Thoracic aorta (tissue), 2 donors: ENCODE measurements around the gene PRMT5. TPM values are rescaled to one million over a fixed set of nuclear protein-coding genes. Genes with fewer than 3 reads are reported as not detected.

Source experiments
- ATAC-seq: fragments of 150-250 bp; one replicate; pipeline ENCODE4 v1.8.0; 2017; ENCODE audit warnings: low read depth; ENCODE audit not compliant: insufficient number of reproducible peaks, low FRiP score
- DNase-seq: peaks from one replicate; pipeline ENCODE4 v3.0.0-alpha.2; 2020; ENCODE audit warnings: low spot score
- H3K27ac ChIP-seq, 2 donors: fragments of 200-600 bp; sonication (generic); 1 replicate in 1 of 2; 2 replicates in 1 of 2; pipeline ENCODE4 v1.5.1; 2016; ENCODE audit warnings: mild to moderate bottlenecking in 2 of 2, moderate library complexity in 2 of 2
- H3K27me3 ChIP-seq: fragments of 200-600 bp; sonication (generic); replicated peaks from 2 replicates; pipeline ENCODE4 v1.6.0; 2016; ENCODE audit warnings: mild to moderate bottlenecking; ENCODE audit not compliant: insufficient read depth
- H3K36me3 ChIP-seq: fragments of 200-600 bp; sonication (generic); one replicate; pipeline ENCODE4 v1.5.1; 2016
- H3K4me1 ChIP-seq, 2 donors: fragments of 200-600 bp; sonication (generic); 1 replicate in 1 of 2; 2 replicates in 1 of 2; pipeline versions ENCODE4 v1.5.1 to v1.6.0; 2016; ENCODE audit warnings: low read depth in 2 of 2, mild to moderate bottlenecking in 1 of 2; ENCODE audit not compliant: control insufficient read depth in 1 of 2
- H3K4me3 ChIP-seq: fragments of 200-600 bp; sonication (generic); 2 replicates; pipeline ENCODE4 v1.5.1; 2016; ENCODE audit warnings: mild to moderate bottlenecking
- H3K9me3 ChIP-seq: fragments of 200-600 bp; sonication (generic); 2 replicates; pipeline ENCODE4 v1.5.1; 2016
- total RNA-seq, 2 donors: library from RNA; depleted of rRNA; stranded (reverse); fragments of >200 nt; gene quantifications; one replicate each; pipeline versions ENCODE4 v1.1.0 to v1.2.3, GENCODE V29; 2016
- TF ChIP-seq, protein P1 (sequence below): fragments of 200-600 bp; sonication (generic); IDR thresholded peaks from one replicate; pipeline ENCODE4 v1.5.1; 2019; ENCODE audit warnings: antibody characterized with exemption

The PRMT5 gene
- total RNA-seq, 2 donors from 2014 or later = 27.8 to 30.5 TPM

DNA sequence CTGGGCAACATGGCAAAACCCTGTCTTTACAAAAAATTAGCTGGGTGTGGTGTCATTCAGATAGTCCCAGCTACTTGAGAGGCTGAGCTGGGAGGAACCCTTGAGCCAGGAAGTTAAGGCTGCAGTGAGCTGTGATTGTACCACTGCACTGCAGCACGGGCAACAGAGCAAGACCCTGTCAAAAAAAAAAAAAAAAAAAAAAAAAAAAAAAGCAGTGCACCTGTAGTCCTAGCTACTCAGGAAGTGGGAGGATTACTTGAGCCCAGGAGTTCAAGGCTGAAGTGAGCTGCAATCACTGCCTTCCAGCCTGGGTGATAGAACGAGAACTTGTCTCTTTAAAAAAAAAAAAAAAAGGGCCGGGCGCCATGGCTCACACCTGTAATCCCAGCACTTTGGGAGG lies 40.5 kb downstream of the PRMT5 start:
- no peak for ATAC-seq
- DNase-seq = no peak
- Histone ChIP-seq H3K27ac (no peak overlapping the region), H3K4me3 (no peak overlapping the region), H3K27me3 (no peaks in the 10 kb centered on the region), H3K4me1 (peaks cover 4 to 20% of the 10 kb centered on the region in 2 donors), H3K9me3 (no peaks in the 10 kb centered on the region), H3K36me3 (no peaks in the 10 kb centered on the region)
- TF ChIP-seq, protein P1, sequence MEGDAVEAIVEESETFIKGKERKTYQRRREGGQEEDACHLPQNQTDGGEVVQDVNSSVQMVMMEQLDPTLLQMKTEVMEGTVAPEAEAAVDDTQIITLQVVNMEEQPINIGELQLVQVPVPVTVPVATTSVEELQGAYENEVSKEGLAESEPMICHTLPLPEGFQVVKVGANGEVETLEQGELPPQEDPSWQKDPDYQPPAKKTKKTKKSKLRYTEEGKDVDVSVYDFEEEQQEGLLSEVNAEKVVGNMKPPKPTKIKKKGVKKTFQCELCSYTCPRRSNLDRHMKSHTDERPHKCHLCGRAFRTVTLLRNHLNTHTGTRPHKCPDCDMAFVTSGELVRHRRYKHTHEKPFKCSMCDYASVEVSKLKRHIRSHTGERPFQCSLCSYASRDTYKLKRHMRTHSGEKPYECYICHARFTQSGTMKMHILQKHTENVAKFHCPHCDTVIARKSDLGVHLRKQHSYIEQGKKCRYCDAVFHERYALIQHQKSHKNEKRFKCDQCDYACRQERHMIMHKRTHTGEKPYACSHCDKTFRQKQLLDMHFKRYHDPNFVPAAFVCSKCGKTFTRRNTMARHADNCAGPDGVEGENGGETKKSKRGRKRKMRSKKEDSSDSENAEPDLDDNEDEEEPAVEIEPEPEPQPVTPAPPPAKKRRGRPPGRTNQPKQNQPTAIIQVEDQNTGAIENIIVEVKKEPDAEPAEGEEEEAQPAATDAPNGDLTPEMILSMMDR = no peak

DNA sequence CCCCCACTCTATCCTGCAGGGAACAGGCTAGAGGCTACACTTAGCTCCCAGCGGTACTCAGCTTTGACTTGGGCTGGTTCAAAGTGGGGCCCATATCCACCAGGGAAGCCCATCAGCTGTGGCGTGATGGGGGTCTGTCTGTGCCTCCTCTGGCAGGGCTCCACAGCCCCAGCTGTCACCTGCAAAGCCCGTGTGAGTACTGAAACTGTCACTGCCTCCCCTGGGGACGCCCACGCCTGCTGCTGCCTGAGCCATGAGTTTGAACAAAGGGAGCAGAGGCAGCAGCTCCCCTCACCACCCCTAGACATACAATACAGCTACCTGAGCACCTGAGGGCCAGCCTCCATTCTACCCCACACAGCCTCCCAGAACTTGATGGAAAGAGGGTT lies 41.2 kb downstream of the PRMT5 start:
- Histone ChIP-seq H3K9me3 (no peaks in the 10 kb centered on the region), H3K27ac (no peak overlapping the region), H3K4me1 (peaks cover 4 to 20% of the 10 kb centered on the region in 2 donors), H3K4me3 (peak overlapping the region; percentile 73), H3K27me3 (no peaks in the 10 kb centered on the region), H3K36me3 (no peaks in the 10 kb centered on the region)
- TF ChIP-seq, protein P1 = no peak
- ATAC-seq = no peak
- DNase-seq = no peak

DNA sequence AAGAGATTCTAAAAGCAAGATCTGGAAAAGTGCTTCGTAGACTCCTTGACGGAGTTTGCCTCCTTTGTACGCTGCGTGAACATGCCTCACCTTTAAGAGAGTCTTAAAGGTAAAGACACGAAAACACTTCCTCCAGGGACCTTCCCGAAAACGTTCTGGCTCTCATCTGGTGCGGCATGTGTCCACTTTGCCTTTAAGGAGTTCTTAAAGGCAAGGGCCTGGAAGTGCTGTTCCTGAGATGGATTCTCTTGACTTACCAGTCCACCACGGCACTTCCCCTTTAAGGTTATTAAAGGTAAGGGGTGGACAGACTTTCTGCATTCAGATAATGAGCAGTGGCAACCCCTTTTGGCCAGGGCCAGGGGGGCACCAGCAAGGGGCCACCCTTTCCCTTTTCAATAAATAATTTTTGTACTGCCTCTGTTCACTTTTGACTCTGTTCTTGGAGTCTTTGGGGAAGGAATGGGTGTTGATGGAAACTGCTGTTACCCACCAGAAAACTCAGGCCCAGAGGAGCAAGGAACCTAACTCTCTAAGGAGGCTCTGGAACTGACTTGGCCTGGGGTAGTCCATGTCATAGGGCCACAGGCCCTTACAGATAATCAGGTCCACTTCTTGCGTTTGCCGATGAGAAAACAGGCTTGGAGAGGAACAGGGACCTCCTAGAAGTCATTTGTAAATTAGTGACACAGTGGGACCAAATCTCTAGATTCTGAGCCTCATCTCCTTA lies 41.8 kb downstream of the PRMT5 start:
- Histone ChIP-seq H3K9me3 (no peaks in the 10 kb centered on the region), H3K27ac (peak overlapping the region; percentile 18 to 38), H3K27me3 (no peaks in the 10 kb centered on the region), H3K4me1 (peaks cover 4 to 20% of the 10 kb centered on the region in 2 donors), H3K4me3 (peak overlapping the region; percentile 73), H3K36me3 (no peaks in the 10 kb centered on the region)
- TF ChIP-seq, protein P1 = no peak
- ATAC-seq = peak; percentile 50
- no peak for DNase-seq

DNA sequence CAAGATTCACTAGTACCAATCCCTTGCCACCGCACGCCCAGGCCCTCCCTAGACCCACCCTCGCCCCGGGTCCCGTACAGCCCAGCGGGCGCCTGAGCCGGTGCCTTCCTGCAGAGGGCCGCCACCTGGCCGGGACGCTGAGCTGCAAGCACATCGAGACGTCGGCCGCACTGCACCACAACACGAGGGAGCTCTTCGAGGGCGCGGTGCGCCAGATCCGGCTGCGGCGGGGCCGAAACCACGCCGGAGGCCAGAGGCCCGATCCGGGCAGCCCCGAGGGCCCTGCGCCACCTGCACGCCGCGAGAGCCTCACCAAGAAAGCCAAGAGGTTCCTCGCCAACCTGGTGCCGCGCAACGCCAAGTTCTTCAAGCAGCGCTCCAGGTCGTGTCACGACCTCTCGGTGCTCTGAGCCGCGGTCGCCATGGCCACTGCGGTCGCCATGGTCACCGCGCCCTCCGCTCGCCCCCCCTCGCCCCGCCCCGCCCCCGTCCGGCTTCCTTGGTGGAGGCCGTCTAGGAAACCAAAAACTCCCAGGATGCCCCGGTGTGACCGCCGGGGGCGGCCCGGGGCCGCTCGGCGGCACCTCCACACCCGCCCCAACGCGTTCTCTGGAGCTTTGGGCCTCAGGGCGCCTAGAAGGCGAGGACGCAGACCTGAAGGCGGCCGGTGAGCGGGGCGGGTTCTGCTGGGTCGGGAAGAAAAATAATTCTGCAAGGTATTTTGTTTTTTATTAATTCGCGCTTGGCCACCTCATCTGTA lies 42.5 kb downstream of the PRMT5 start:
- DNase-seq (peak; percentile 25), ATAC-seq (peak; percentile 59)
- H3K9me3 ChIP-seq = no peaks in the 10 kb centered on the region
- peaks cover 4 to 20% of the 10 kb centered on the region in 2 donors for H3K4me1 ChIP-seq
- peak overlapping the region; percentile 73 for H3K4me3 ChIP-seq
- no peaks in the 10 kb centered on the region for H3K36me3 ChIP-seq
- peak overlapping the region; percentile 18 to 38 for H3K27ac ChIP-seq
- TF ChIP-seq, protein P1 = no peak
- H3K27me3 ChIP-seq = no peaks in the 10 kb centered on the region

DNA sequence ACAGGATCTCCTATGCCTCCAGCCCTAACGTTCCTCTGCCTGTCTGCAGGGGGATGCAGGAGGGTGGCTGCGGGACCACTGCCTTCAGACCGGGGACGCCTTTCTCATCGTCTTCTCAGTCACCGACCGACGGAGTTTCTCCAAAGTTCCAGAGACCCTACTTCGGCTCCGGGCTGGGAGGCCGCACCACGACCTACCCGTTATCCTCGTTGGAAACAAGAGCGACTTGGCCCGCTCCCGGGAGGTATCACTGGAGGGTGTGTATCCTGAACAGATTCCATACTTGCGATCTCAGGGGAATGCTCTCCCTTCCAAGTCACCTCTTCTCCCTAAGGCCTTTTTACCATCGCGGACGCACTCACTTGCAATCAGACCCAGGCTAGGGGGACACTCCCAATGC lies 43.2 kb downstream of the PRMT5 start:
- TF ChIP-seq, protein P1 = no peak
- H3K36me3 ChIP-seq = no peaks in the 10 kb centered on the region
- H3K9me3 ChIP-seq = no peaks in the 10 kb centered on the region
- DNase-seq (no peak), ATAC-seq (no peak)
- H3K27me3 ChIP-seq = no peaks in the 10 kb centered on the region
- no peak overlapping the region for H3K27ac ChIP-seq
- no peak overlapping the region for H3K4me3 ChIP-seq
- peaks cover 4 to 20% of the 10 kb centered on the region in 2 donors for H3K4me1 ChIP-seq
